ENCODE results near the gene MST1.

The MST1 gene

DNA sequence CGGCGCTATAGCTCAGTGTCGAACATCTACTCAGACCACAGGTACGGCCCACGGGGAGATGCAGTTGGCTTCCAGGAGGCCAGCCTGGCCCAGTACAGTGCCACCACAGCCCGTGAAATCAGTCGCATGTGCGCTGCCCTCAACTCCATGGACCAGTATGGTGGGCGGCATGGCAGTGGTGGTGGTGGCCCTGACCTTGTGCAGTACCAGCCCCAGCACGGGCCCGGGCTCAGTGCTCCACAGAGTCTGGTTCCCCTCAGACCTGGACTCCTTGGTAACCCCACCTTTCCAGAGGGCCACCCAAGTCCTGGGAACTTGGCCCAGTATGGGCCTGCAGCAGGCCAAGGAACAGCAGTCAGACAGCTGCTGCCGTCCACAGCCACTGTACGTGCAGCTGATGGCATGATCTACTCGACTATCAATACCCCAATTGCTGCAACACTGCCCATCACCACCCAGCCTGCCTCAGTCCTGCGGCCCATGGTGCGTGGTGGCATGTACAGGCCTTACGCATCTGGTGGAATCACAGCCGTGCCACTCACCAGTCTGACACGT is 33.5 kb downstream of the MST1 start:
- DNase-seq (ENCODE audit: low spot score): no peak

DNA sequence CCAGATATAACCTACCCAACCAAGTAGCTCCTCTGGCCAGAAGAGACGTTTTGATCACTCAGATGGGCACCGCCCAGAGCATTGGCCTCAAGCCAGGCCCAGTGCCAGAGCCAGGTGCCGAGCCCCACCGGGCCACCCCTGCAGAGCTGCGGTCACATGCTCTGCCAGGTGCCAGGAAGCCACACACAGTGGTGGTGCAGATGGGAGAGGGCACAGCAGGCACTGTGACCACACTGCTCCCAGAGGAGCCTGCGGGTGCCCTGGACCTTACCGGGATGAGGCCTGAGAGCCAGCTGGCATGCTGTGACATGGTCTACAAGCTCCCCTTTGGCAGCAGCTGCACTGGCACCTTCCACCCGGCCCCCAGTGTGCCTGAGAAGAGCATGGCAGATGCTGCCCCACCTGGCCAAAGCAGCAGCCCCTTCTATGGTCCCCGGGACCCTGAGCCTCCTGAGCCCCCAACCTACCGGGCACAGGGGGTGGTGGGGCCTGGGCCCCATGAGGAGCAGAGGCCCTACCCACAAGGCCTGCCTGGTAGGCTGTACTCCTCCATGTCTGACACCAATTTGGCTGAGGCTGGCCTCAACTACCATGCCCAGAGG is 34.2 kb downstream of the MST1 start:
- no peak for DNase-seq (ENCODE audit: low spot score)

DNA sequence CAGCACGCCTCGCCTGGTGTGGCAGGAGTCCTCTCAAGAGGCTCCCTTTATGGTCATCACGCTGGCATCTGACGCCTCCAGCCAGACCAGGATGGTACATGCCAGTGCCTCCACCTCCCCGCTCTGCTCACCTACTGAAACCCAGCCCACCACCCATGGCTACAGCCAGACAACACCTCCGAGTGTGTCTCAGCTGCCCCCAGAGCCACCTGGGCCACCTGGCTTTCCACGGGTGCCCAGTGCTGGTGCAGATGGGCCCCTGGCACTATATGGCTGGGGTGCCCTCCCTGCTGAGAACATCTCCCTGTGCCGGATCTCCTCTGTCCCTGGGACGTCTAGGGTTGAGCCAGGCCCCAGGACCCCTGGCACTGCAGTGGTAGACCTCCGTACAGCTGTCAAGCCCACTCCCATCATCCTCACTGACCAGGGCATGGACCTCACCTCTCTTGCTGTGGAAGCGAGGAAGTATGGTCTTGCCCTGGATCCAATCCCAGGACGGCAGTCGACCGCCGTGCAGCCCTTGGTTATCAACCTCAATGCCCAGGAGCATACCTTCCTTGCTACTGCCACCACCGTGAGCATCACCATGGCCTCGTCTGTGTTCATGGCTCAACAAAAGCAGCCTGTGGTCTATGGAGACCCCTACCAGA is 35.0 kb downstream of the MST1 start:
- DNase-seq (ENCODE audit: low spot score): no peak

DNA sequence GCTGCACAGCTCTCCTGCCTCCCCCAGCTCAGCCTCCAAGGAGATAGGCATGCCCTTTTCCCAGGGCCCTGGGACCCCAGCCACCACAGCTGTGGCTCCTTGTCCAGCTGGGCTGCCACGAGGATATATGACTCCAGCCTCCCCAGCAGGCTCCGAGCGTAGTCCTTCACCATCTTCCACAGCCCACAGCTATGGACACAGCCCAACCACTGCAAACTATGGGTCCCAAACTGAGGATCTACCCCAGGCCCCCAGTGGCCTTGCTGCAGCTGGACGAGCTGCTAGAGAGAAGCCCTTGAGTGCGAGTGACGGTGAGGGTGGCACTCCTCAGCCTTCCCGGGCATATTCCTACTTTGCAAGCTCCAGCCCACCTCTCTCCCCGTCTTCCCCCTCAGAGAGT is 35.7 kb downstream of the MST1 start:
- no peak for DNase-seq (ENCODE audit: low spot score)

DNA sequence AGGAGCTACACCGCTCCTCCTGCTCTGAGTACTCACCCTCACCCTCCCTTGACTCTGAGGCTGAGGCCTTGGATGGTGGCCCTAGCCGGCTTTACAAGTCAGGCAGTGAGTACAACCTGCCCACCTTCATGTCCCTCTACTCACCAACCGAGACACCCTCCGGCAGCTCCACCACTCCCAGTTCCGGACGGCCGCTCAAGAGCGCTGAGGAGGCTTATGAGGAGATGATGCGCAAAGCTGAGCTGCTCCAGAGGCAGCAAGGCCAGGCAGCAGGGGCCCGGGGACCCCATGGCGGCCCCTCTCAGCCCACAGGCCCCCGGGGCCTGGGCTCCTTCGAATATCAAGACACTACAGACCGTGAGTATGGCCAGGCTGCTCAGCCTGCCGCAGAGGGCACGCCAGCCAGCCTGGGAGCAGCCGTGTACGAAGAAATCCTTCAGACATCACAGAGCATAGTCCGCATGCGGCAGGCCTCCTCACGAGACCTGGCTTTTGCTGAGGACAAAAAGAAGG is 36.3 kb downstream of the MST1 start:
- DNase-seq (ENCODE audit: low spot score): no peak

DNA sequence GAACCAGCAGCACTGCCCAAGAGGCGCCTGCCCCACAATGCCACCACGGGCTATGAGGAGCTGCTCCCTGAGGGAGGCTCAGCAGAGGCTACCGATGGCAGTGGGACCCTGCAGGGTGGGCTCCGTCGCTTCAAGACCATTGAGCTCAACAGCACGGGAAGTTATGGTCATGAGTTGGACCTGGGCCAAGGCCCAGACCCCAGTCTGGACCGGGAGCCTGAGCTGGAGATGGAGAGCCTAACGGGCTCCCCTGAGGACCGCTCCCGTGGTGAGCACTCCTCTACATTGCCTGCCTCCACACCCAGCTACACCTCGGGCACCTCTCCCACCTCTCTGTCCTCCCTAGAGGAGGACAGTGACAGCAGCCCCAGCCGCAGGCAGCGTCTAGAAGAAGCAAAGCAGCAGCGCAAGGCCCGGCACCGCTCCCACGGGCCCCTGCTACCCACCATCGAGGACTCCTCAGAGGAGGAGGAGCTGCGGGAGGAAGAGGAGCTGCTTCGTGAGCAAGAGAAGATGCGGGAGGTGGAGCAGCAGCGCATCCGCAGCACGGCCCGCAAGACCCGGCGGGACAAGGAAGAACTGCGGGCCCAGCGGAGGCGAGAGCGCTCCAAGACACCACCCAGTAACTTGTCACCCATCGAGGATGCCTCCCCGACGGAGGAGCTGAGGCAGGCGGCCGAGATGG is 36.9 kb downstream of the MST1 start:
- DNase-seq (ENCODE audit: low spot score): no peak

DNA sequence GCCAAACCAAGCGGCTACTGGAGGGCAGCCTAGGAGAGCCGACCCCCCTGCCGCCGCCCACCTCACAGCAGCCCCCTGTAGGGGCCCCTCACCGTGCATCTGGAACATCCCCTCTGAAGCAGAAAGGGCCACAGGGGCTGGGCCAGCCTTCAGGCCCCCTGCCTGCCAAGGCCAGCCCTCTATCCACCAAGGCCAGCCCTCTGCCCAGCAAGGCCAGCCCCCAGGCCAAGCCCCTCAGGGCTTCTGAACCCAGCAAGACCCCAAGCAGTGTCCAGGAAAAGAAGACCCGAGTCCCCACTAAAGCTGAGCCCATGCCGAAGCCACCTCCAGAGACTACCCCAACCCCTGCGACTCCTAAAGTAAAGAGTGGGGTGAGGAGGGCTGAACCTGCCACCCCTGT is 38.6 kb downstream of the MST1 start:
- DNase-seq (ENCODE audit: low spot score): no peak

DNA sequence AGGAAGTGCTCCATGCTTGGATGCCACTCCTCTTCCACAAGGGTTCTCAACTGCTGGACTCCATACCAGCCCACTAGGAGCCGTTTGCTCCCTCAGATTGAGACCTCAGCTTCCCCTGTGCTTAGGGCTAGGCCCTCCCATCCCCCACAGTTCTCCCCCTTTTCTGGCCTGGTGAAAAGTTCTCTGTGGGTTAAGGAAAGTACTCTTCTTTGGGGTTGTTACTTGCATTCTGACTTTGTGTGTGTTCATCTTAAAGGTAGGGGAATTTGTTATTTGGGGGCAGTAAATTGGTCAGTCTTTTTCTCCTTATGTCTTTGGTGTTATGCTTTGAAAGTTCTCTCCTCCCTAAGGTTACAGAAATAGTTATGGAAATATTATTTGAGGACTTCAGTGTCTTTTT is 39.1 kb downstream of the MST1 start:
- no peak for DNase-seq (ENCODE audit: low spot score)

DNA sequence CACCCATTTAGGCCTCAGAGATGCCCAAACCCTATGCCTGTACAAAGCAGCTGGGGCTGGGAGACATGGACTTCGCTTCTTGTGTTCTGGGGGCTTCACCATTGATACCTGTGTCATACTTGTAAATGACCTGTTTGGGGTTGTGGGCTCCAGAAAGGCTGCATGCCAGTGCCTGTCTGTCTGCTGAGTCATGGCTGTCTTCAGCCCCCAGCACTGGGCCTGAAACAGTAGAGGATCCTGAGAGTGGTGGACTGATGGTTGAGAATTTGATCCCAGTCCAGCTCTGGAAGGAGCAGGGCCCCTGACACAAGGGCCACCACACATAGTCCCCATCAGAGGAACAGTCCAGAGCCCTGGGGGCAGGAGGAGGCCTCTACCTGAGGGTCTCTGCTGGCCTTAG is 39.7 kb downstream of the MST1 start:
- no peak for DNase-seq (ENCODE audit: low spot score)

DNA sequence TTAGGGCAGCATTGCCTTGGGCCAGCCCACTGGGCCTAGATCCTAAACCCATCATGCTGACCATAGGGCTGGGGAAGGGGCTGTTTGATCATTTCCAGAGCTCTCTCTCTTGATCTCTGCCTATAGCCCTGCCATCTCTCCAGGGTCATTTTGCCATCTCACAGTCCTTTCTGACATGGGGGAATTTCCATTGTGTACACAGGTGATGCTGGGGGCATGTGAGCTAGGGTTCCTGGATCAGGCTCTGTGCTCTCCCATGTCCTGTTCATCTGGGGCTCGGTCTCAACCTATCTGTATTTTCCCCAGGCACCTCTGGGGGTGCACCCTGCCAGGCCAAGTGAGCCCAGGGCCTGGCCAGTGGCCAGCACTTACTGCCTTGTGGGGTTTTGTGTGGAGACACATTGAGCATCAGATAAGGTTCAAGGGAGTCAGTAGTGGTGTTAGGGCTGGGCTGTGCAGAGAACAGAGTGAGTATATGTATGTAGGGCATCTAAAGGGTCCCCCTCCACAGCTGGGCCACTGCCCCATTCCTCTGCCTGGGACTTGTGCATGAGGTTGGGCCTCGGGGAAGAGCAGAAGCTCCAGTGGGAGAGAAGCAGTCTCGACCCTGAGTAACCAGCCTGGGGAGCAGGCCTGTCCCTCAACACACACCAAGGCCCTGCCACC is 40.8 kb downstream of the MST1 start:
- DNase-seq (ENCODE audit: low spot score): no peak

DNA sequence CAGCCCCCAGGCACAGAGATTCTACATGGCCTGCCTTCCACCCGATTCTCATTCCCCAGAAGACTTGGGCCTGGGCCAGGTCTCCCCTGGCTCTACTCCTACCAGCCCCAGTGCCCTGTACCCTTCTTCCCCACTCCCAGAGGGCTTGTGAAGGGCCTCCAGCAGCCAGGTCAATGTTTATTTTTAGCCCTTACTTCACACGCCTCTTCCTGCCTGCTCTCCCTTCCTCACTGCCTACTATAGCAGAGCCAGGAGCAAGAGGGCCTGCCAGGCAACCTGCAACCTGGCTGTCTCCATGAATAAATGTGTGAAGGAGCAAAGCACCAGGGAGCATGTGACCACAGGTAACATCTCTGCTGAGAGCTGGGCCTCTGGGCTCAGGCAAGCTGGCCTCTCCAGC is 41.5 kb downstream of the MST1 start:
- no peak for DNase-seq (ENCODE audit: low spot score)

DNA sequence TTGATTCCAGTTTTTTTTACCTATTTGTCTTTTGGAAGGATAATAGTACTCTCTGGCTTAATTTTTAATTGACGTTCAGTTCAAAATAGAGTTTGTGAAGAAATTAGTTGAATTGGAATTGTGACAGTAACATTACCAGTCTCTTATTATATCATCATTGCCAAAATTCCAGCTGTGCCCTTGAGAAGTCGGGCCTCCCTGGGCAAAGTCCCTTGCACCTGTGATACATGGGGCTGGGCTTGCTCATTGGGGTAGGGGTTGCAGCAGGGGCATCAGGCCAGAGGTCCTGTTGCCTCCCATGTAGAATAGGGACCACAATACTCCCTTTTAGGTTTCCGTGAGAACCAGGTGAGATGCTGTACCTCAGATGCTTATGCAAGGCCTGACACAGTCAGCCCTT is 43.0 kb downstream of the MST1 start:
- no peak for DNase-seq (ENCODE audit: low spot score)

DNA sequence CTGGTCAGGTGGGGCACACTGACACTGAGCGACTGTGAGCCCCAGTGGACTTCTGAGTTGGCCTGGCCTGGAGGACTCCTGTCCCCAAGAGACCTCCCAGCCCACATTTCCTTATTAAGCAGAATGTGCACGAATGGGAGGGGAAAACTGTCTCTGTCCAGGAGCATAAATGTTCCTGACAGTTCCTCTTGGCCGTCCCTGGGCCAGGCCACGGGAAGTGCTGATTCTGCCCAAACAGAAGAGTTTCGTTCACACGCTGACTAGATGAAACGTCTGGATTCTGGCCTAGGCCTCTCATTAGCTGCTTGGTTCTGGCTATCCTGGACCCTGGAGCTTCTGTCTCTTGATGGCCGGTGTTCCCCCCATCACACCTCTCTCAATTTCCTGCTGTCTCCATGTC is 44.6 kb downstream of the MST1 start:
- DNase-seq (ENCODE audit: low spot score): no peak

DNA sequence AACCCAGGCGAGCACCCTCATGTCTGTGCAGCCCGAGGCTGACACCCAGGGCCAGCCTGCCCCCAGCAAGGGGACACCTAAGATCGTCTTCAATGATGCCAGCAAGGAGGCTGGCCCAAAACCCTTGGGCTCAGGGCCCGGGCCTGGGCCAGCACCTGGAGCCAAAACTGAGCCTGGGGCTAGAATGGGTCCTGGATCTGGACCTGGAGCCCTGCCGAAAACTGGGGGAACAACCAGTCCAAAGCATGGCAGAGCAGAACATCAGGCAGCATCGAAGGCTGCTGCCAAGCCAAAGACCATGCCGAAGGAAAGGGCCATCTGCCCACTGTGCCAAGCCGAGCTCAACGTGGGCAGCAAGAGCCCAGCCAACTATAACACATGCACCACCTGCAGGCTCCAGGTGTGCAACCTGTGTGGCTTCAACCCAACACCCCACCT is 46.5 kb downstream of the MST1 start:
- no peak for DNase-seq (ENCODE audit: low spot score)

DNA sequence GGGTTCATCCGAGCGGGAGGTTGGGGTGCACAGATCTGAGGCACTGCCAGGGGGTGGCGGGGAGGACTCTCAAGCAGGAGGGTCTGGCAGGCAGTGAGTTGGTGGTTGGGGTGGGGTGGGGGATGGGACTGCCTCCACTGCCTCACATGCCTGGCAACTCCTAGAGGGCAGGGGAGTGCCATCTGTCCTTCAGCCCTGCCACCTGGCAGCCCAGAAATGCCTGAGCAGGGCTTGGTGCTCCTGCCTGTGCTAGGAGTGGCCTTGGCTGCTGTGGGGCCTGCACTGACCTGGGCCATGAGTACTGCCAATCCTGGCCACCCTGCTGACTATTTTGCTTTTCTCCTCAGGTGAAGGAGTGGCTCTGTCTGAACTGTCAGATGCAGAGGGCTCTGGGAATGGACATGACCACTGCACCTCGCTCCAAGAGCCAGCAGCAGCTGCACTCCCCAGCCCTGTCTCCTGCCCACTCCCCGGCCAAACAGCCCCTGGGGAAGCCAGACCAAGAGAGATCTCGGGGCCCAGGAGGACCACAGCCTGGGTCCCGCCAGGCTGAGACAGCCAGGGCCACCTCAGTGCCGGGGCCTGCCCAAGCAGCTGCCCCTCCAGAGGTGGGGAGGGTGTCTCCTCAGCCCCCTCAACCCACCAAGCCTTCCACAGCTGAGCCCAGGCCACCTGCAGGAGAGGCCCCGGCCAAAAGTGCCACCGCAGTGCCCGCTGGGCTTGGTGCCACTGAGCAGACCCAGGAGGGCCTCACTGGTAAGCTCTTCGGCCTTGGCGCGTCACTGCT is 47.2 kb downstream of the MST1 start:
- DNase-seq (ENCODE audit: low spot score): no peak

DNA sequence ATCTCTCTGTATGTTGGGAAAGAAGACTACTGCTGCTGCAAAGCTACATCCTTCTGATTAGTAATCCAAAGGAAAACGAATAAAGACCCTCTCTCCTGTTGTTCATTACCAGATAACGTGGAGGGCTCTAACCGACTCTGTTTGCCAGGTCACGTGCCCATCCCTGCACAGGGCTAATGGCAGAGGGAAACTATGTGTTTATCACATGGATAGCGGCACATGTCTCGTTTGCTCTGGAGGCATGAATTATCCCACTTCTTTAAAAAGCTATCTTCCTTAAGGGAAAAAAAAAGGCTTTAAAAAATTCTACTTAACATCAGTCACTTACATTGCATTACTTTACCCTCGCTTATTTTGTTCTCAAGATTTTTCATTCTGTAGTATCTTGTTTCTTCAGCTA is 48.0 kb downstream of the MST1 start:
- no peak for DNase-seq (ENCODE audit: low spot score)

DNA sequence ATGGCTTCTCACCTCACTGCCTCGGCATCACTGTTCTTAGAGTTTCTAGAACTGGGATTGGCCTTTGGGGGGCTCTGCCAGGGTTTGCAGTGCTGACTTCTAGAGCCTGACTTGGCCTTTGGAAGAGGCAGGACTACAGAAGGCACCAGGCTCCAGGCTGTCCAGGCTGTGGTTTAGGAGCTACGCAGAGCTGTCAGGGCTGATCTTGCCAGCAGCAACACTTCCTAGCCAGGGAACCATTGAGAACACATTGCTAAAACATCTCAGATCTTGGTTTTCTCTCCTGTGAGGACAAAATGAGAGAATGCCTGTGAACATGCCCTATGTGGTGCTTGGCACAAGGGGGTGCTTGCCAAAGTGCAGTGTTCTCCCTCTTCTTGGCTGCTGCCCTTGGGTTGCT is 49.7 kb downstream of the MST1 start:
- no peak for DNase-seq (ENCODE audit: low spot score)

DNA sequence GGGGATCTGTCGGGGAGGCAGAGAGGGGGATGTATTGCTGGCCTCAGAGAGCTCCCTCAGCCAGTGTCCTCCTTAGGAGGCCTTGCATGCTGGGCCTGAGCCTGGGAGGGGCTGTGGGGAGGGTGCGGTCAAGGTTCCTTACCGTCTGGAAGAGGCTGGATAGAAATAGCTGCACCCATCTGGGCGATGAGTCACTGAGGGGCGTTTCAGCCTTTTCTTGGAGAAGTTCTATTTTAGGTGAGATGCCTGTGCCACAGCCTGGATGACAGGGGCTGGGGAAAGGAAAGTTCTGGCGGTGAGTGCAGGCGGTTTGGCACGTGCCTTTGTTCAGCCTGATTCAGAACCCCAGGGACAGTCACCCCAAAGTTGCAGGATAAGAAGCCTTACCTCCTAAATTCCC is 50.8 kb downstream of the MST1 start:
- no peak for DNase-seq (ENCODE audit: low spot score)

DNA sequence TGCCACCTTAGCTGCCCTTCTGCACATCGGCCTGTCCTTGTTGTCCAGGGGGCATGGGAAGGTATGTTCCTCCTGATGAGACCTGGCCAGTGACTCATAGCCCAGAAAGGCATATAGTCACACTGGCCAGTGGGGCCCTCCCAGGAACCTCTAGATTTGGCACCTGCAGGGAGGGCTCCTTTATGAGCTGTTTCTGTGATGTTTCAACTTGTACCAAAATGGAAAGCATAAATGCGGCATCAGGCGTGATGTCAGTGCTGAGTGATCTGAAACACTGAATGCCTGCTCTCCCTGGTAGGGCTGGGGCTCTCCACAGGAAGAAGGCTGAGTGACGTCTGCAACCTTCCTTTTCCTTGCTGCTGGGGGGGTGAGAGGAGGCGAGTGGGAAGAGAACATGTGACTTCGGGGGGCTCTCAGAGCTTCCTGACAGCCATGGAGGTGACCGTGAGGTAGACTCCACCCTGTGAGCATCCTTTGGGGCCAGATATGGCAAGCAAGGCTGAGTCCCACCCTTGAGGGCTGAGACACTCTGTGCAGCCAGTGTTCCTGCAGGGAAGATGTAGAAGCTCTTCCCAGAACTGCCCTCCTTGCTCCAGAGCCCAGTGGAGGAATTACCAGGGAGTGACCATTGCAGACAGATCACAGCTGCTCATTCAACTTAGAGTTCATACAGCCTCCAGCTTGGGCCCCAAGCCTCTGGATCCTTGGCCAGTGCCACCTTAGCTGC is 52.2 kb downstream of the MST1 start:
- DNase-seq (ENCODE audit: low spot score): no peak

DNA sequence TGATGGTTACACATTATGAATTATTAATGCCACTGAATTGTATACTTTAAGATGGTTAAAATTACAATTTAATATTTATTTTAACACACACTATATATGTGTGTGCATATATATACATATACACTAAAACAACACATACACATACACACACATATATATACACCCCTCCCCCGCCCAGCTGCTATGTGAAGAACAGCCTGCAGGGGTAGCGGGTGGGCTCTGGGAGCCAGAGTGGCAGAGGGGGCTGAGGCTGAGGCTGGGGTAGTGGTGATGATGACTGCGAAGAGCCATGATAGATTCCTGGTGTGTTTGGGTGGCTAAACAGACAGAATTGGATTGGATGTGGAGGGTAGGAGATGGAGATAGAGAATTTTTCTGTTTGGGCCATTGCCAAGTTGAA is 54.5 kb downstream of the MST1 start:
- DNase-seq (ENCODE audit: low spot score): no peak

All from germinal center (tissue), 1 donor.